ENCODE data around the gene PAQR7.

The PAQR7 gene

GRCh38 chr1:25873120-25873519 is 2.4 kb downstream of the PAQR7 start:
- DNase-seq (ENCODE audit: low read depth): no peak

- no peak for DNase-seq (ENCODE audit: low read depth)
Measured at GRCh38 chr1:25872713-25873112, 2.8 kb downstream of the PAQR7 start.

- DNase-seq (ENCODE audit: low read depth): no peak
Measured at GRCh38 chr1:25871704-25872494, 3.6 kb downstream of the PAQR7 start.

GRCh38 chr1:25871086-25871703 is 4.3 kb downstream of the PAQR7 start:
- DNase-seq (ENCODE audit: low read depth): no peak

GRCh38 chr1:25870614-25871013 is 4.9 kb downstream of the PAQR7 start:
- no peak for DNase-seq (ENCODE audit: low read depth)

GRCh38 chr1:25869909-25870606 is 5.5 kb downstream of the PAQR7 start:
- DNase-seq (ENCODE audit: low read depth): no peak

- no peak for DNase-seq (ENCODE audit: low read depth)
Measured at GRCh38 chr1:25867210-25867991, 8.1 kb downstream of the PAQR7 start.

- no peak for DNase-seq (ENCODE audit: low read depth)
Measured at GRCh38 chr1:25866288-25866687, 9.2 kb downstream of the PAQR7 start.

GRCh38 chr1:25864434-25864833 is 11.1 kb downstream of the PAQR7 start:
- DNase-seq (ENCODE audit: low read depth): no peak

- DNase-seq (ENCODE audit: low read depth): no peak
Measured at GRCh38 chr1:25863486-25864262, 11.8 kb downstream of the PAQR7 start.

- no peak for DNase-seq (ENCODE audit: low read depth)
Measured at GRCh38 chr1:25862785-25863485, 12.6 kb downstream of the PAQR7 start.

GRCh38 chr1:25861316-25862286 is 13.9 kb downstream of the PAQR7 start:
- no peak for DNase-seq (ENCODE audit: low read depth)

GRCh38 chr1:25858906-25859789 is 16.4 kb downstream of the PAQR7 start, which contains the start of gene AUNIP:
TSS of gene AUNIP (minus strand) at chr1:25859457. CDS start at chr1:25859357, 100 bp downstream.
- peak; percentile 83 for DNase-seq (ENCODE audit: low read depth)

GRCh38 chr1:25858494-25858893 is 17.0 kb downstream of the PAQR7 start:
- no peak for DNase-seq (ENCODE audit: low read depth)

GRCh38 chr1:25856856-25857255 is 18.7 kb downstream of the PAQR7 start:
- no peak for DNase-seq (ENCODE audit: low read depth)

- no peak for DNase-seq (ENCODE audit: low read depth)
Measured at GRCh38 chr1:25854554-25854953, 21.0 kb downstream of the PAQR7 start.

GRCh38 chr1:25848531-25848930 is 27.0 kb downstream of the PAQR7 start:
- DNase-seq (ENCODE audit: low read depth): no peak

- DNase-seq (ENCODE audit: low read depth): no peak
Measured at GRCh38 chr1:25847929-25848328, 27.6 kb downstream of the PAQR7 start.

GRCh38 chr1:25845664-25846063 is 29.8 kb downstream of the PAQR7 start:
- DNase-seq (ENCODE audit: low read depth): no peak

Measured in stimulated activated CD8-positive, alpha-beta memory T cell treated with anti-CD3 and anti-CD28 coated beads, Interleukin-12 subunit alpha, Interleukin-12 subunit beta, amount 100 ng/mL, for 4 hours (primary cell).